CD4-positive, alpha-beta T cell treated with Interleukin-2 at 100 ng/mL for 4 hours (primary cell): ENCODE measurements around the gene THEMIS.
"Not testable (repeated sequence)": the region's sequence is repeated elsewhere in the genome, so short reads cannot be mapped to it uniquely, and the experiment has no call there.

Experiments used
- DNase-seq: peaks from one replicate; pipeline ENCODE4 v3.0.0-alpha.2; 2020; ENCODE audit warnings: low spot score

THEMIS gene

GRCh38 chr6:127718694-127719093, 182.2 kb downstream of the THEMIS start:
- DNase-seq = no peak

- no peak for DNase-seq
Measured at GRCh38 chr6:127717384-127717783, 183.5 kb downstream of the THEMIS start.

GRCh38 chr6:127716465-127716864, 184.4 kb downstream of the THEMIS start:
- no peak for DNase-seq

- no peak for DNase-seq
Measured at GRCh38 chr6:127710668-127711067, 190.2 kb downstream of the THEMIS start.

- DNase-seq = no peak
Measured at GRCh38 chr6:127706216-127706615, 194.6 kb downstream of the THEMIS start.

- no peak for DNase-seq
Measured at GRCh38 chr6:127695108-127695507, 205.8 kb downstream of the THEMIS start.

- DNase-seq = no peak
Measured at GRCh38 chr6:127691146-127691545, 209.7 kb downstream of the THEMIS start.

- no peak for DNase-seq
Measured at GRCh38 chr6:127690588-127690987, 210.3 kb downstream of the THEMIS start.

GRCh38 chr6:127690092-127690491, 210.8 kb downstream of the THEMIS start:
- DNase-seq = no peak

GRCh38 chr6:127687490-127687889, 213.4 kb downstream of the THEMIS start:
- not testable (repeated sequence) for DNase-seq

GRCh38 chr6:127686084-127686483, 214.8 kb downstream of the THEMIS start:
- DNase-seq = no peak

GRCh38 chr6:127684501-127684900, 216.4 kb downstream of the THEMIS start:
- DNase-seq = no peak
